Mucosa of descending colon (tissue), 3 donors: ENCODE results near the gene CXCL8. TPM values are rescaled to one million over a fixed set of nuclear protein-coding genes. Genes with fewer than 3 reads are reported as not detected.
A peak's percentile ranks its signal among the peaks of the same experiment; 100 is the strongest.
"Not testable (repeated sequence)": the region's sequence is repeated elsewhere in the genome, so short reads cannot be mapped to it uniquely, and the experiment has no call there.

Experiments
- ATAC-seq: fragments of 200-7000 bp; cut with Tn5 transposase; one replicate; pipeline ENCODE4 v1.9.1; 2020; ENCODE audit warnings: mild to moderate bottlenecking, moderate library complexity
- DNase-seq, 3 donors: peaks; one replicate each; pipeline ENCODE4 v3.0.0-alpha.2; 2020
- H3K36me3 ChIP-seq: fragments of 200-600 bp; one replicate; pipeline ENCODE4 v1.8.0; 2021; ENCODE audit warnings: low read depth, mild to moderate bottlenecking
- H3K4me1 ChIP-seq: fragments of 200-600 bp; one replicate; pipeline ENCODE4 v1.8.0; 2021; ENCODE audit warnings: low read depth, mild to moderate bottlenecking
- H3K4me3 ChIP-seq: fragments of 200-600 bp; one replicate; pipeline ENCODE4 v1.8.0; 2021; ENCODE audit warnings: mild to moderate bottlenecking
- H3K9me3 ChIP-seq: fragments of 200-600 bp; one replicate; pipeline ENCODE4 v1.8.0; 2021; ENCODE audit warnings: mild to moderate bottlenecking
- CTCF ChIP-seq: fragments of 200-600 bp; IDR thresholded peaks from one replicate; pipeline ENCODE4 v1.8.0; 2022; ENCODE audit warnings: antibody characterized with exemption, mild to moderate bottlenecking
- intact Hi-C, 2 donors: fragments of 100-400 bp; cut with DNase I in 1 of 2; cut with micrococcal nuclease in 1 of 2; formaldehyde crosslinking; loops; one replicate each; pipeline versions ENCODE4 v1.11.0 to v1.11.1; 2022; cut with DNase I, micrococcal nuclease
- long read RNA-seq, 2 donors: library from polyadenylated mRNA; unstranded; transcript quantifications; one replicate each; pipeline ENCODE4 v2.0.0, GENCODE V29; 2019 to 2021
- total RNA-seq, 3 donors: library from RNA; stranded (reverse); fragmentation: NEBNext Ultra II Directional in 2 of 3; extraction: Animal tissue kit (Norgen Biotek cat#: 25700) in 2 of 3; gene quantifications; one replicate each; pipeline versions ENCODE4 v1.2.1 to v1.2.4, GENCODE V29; 2021 to 2023
- donor health status: DM: no; HTN: no; CAD: no; lungs with moderate emphysema.
- donor health status: DM: no; HTN: no; CAD: no.
- donor health status: DM: no; HTN: yes; CAD: no.

CXCL8 gene
- total RNA-seq: 10 to 100 TPM in 1 of 3 donors, under 1 TPM in 2; 0.73 to 44.6 (median 0.78) TPM
- long read RNA-seq, donor 1: 0 reads
- long read RNA-seq, donor 2, transcript CXCL8-201 (4 exons, 1,705 nt): major isoform, 24 of 25 reads
- long read RNA-seq, donor 2, partial matches to known transcripts: 0 of 25 reads
- long read RNA-seq, donor 2, other reads (novel, unspliced or antisense): 0 of 25 reads

GRCh38 chr4:73740353-73740778, at the start of gene CXCL8:
Gene CXCL8, plus strand, starts transcription at chr4:73740569. Its CDS starts 90 bp downstream, at chr4:73740659.
- TF ChIP-seq CTCF: no peak
- intact Hi-C loops: no loop called here
- peak; percentile 70 to 84 (median 71) for DNase-seq
- H3K36me3 ChIP-seq: no peaks in the 10 kb centered on the region
- no peaks in the 10 kb centered on the region for H3K4me1 ChIP-seq
- ATAC-seq: peak; percentile 91
- H3K4me3 ChIP-seq: no peak within 1 kb of the TSS
- no peaks in the 10 kb centered on the region for H3K9me3 ChIP-seq

- H3K36me3 ChIP-seq, H3K9me3 ChIP-seq, intact Hi-C loops, ATAC-seq, H3K4me3 ChIP-seq, DNase-seq, H3K4me1 ChIP-seq: not testable (repeated sequence)
Measured at GRCh38 chr4:73691201-73691600, 49.2 kb upstream of the CXCL8 start.

- TF ChIP-seq CTCF: no peak
- H3K4me3 ChIP-seq: no peak overlapping the region
Measured at GRCh38 chr4:73691759-73692158, 48.6 kb upstream of the CXCL8 start.

GRCh38 chr4:73692254-73692653, 48.1 kb upstream of the CXCL8 start:
- Histone ChIP-seq H3K36me3 (no peaks in the 10 kb centered on the region), H3K9me3 (no peaks in the 10 kb centered on the region), H3K4me3 (no peak overlapping the region), H3K4me1 (no peaks in the 10 kb centered on the region)
- intact Hi-C loops: no loop called here
- DNase-seq (no peak), ATAC-seq (no peak)
- TF ChIP-seq CTCF: no peak

More at GRCh38 chr4:73691759-73692158, 48.6 kb upstream of the CXCL8 start:
- intact Hi-C loops: no loop called here
- H3K36me3 ChIP-seq: no peaks in the 10 kb centered on the region
- ATAC-seq (no peak), DNase-seq (no peak)
- no peaks in the 10 kb centered on the region for H3K9me3 ChIP-seq
- H3K4me1 ChIP-seq: no peaks in the 10 kb centered on the region

GRCh38 chr4:73692701-73693100, 47.7 kb upstream of the CXCL8 start:
- Histone ChIP-seq H3K4me1 (no peaks in the 10 kb centered on the region), H3K36me3 (no peaks in the 10 kb centered on the region), H3K9me3 (no peaks in the 10 kb centered on the region), H3K4me3 (no peak overlapping the region)
- no peak for DNase-seq
- ATAC-seq: no peak
- TF ChIP-seq CTCF: no peak
- intact Hi-C loops: no loop called here

- Histone ChIP-seq H3K9me3 (no peaks in the 10 kb centered on the region), H3K4me1 (no peaks in the 10 kb centered on the region), H3K36me3 (no peaks in the 10 kb centered on the region), H3K4me3 (no peak overlapping the region)
- ATAC-seq: no peak
- no peak for DNase-seq
- TF ChIP-seq CTCF: no peak
- intact Hi-C loops: no loop called here
Measured at GRCh38 chr4:73693811-73694210, 46.6 kb upstream of the CXCL8 start.
